ENCODE measurements around the gene CCDC77. TPM values are rescaled to one million over a fixed set of nuclear protein-coding genes. Genes with fewer than 3 reads are reported as not detected.

Gene CCDC77
- total RNA-seq, 2 experiments from 2014 or later: 14.0 to 19.0 TPM

- Mint-ChIP-seq H3K36me3 (ENCODE audit: low read depth) (no peaks in the 10 kb centered on the region), H3K27me3 (peaks cover 17% of the 10 kb centered on the region), H3K27ac (no peak overlapping the region), H3K4me1 (ENCODE audit: low read depth) (no peaks in the 10 kb centered on the region), H3K9me3 (no peaks in the 10 kb centered on the region), H3K4me3 (no peak overlapping the region)
- intact Hi-C loops (cut with micrococcal nuclease): no loop called here
- ATAC-seq (no peak), DNase-seq (no peak)
- ChIA-PET CTCF (interaction anchor here (1.4 kb wide), 1 partner anchor 39 kb away, joined by 3 read pairs; no protein-coding TSS in a partner anchor), POLR2A (no interaction called here)
- no peak for TF ChIP-seq CTCF (IDR thresholded peaks at IDR 0.05)
These were observed 79.7 kb downstream of the CCDC77 start for GRCh38 chr12:480831-481816.

DNA sequence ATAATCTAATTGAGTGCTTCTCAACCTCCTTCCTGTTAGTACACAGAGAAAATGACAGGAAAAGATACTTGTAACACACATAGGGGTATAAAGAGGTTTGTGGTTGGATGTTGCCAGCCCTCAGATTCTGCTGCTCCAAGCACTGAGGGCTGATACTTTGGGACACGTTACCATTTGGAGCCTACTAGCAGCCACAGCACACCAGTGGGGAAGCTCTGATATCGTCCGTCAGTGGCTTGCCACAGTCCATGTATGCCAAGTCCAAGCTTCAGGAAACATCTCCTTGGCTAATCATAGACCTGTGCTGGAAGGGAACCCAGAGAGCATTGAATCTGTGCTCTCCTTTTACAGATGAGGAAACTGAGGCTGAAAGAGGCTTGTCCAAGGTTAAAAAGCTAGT is 80.6 kb downstream of the CCDC77 start:
- intact Hi-C loops (cut with micrococcal nuclease): no loop called here
- peaks cover 17% of the 10 kb centered on the region for H3K27me3 Mint-ChIP-seq
- H3K36me3 Mint-ChIP-seq (ENCODE audit: low read depth): no peaks in the 10 kb centered on the region
- no peak for DNase-seq
- CTCF ChIA-PET: interaction anchor here (1.4 kb wide), 1 partner anchor 40 kb away, joined by 3 read pairs; no protein-coding TSS in a partner anchor
- no peak overlapping the region for H3K4me3 Mint-ChIP-seq
- TF ChIP-seq CTCF (IDR thresholded peaks at IDR 0.05): no peak
- no peaks in the 10 kb centered on the region for H3K4me1 Mint-ChIP-seq (ENCODE audit: low read depth)
- H3K9me3 Mint-ChIP-seq: peaks cover 2% of the 10 kb centered on the region
- POLR2A ChIA-PET: no interaction called here
- no peak for ATAC-seq
- no peak overlapping the region for H3K27ac Mint-ChIP-seq

- ATAC-seq: no peak
- intact Hi-C loops (cut with micrococcal nuclease): no loop called here
- no peak for DNase-seq
- ChIA-PET CTCF (interaction anchor here (0.8 to 4.0 kb wide), 3 partner anchors 29 to 63 kb away, joined by 3 to 16 read pairs (median 3); no protein-coding TSS in a partner anchor), POLR2A (interaction anchor here (1.2 kb wide), 1 partner anchor 81 kb away, joined by 3 read pairs; no protein-coding TSS in a partner anchor)
- Mint-ChIP-seq H3K4me3 (no peak overlapping the region), H3K36me3 (ENCODE audit: low read depth) (no peaks in the 10 kb centered on the region), H3K27ac (no peak overlapping the region), H3K4me1 (ENCODE audit: low read depth) (peaks cover 4% of the 10 kb centered on the region), H3K9me3 (peaks cover 12% of the 10 kb centered on the region), H3K27me3 (peaks cover 17% of the 10 kb centered on the region)
- TF ChIP-seq CTCF (IDR thresholded peaks at IDR 0.05): no peak
These were observed 82.7 kb downstream of the CCDC77 start for GRCh38 chr12:484096-484495.

DNA sequence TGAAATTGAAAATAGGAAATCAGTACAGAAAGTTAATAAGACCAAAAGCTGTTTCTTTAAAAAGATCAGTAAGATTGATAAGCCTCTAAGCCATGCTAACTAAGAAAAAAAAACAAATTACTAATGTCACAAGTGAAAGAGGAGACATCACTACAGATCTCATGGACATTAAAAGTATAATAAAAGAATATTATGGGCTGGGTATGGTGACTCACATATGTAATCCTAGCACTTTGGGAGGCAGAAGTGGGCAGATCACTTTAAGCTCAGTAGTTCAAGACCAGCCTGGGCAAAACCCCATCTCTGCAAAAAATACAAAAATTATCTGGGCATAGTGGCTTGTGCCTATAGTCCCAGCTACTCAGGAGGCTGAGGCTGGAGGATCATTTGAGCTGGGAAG is 88.8 kb downstream of the CCDC77 start:
- Mint-ChIP-seq H3K27me3 (peaks cover 2% of the 10 kb centered on the region), H3K4me1 (ENCODE audit: low read depth) (peaks cover 4% of the 10 kb centered on the region), H3K36me3 (ENCODE audit: low read depth) (no peaks in the 10 kb centered on the region), H3K4me3 (no peak overlapping the region), H3K27ac (no peak overlapping the region), H3K9me3 (peaks cover 28% of the 10 kb centered on the region)
- CTCF ChIA-PET: no interaction called here
- TF ChIP-seq CTCF (IDR thresholded peaks at IDR 0.05): no peak
- POLR2A ChIA-PET: no interaction called here
- intact Hi-C loops (cut with micrococcal nuclease): no loop called here
- ATAC-seq (no peak), DNase-seq (no peak)

Other genes starting within 250 kb of the CCDC77 start
- gene SLC6A12, start 187.5 kb upstream of the CCDC77 start, total RNA-seq: not detected
- gene SLC6A13, start 138.8 kb upstream of the CCDC77 start, total RNA-seq: not detected
- 10 to 100 TPM; 60.0 to 68.9 TPM for gene KDM5A, start 12.3 kb upstream of the CCDC77 start, total RNA-seq
- gene B4GALNT3, start 58.3 kb downstream of the CCDC77 start, total RNA-seq: 1 to 10 TPM; 2.8 to 3.4 TPM